Measurements from ENCODE around the gene ADAMTS17.

Gene ADAMTS17

GRCh38 chr15:100218434-100218833 lies 123.3 kb downstream of the ADAMTS17 start:
- no peak for DNase-seq

- no peak for DNase-seq
Observed at GRCh38 chr15:100216182-100216581, 125.6 kb downstream of the ADAMTS17 start.

DNA sequence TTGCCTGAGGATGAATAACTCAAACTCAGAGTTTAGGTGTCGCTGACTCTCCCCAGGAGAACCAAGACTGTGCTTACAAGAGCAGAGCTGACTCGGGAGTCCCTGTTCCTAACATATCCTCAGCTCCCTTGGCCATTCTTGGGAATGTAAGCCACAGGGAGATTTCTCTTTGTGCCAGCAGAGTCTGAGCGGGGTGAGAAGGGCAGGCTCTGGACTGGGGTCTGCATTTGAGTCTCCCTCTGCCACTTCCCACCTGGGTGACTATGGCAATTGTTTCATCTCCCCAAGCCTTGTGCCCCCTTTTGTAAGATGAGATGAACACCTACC lies 126.0 kb downstream of the ADAMTS17 start:
- no peak for DNase-seq

- no peak for DNase-seq
Observed at GRCh38 chr15:100215031-100215842, 126.5 kb downstream of the ADAMTS17 start.

DNA sequence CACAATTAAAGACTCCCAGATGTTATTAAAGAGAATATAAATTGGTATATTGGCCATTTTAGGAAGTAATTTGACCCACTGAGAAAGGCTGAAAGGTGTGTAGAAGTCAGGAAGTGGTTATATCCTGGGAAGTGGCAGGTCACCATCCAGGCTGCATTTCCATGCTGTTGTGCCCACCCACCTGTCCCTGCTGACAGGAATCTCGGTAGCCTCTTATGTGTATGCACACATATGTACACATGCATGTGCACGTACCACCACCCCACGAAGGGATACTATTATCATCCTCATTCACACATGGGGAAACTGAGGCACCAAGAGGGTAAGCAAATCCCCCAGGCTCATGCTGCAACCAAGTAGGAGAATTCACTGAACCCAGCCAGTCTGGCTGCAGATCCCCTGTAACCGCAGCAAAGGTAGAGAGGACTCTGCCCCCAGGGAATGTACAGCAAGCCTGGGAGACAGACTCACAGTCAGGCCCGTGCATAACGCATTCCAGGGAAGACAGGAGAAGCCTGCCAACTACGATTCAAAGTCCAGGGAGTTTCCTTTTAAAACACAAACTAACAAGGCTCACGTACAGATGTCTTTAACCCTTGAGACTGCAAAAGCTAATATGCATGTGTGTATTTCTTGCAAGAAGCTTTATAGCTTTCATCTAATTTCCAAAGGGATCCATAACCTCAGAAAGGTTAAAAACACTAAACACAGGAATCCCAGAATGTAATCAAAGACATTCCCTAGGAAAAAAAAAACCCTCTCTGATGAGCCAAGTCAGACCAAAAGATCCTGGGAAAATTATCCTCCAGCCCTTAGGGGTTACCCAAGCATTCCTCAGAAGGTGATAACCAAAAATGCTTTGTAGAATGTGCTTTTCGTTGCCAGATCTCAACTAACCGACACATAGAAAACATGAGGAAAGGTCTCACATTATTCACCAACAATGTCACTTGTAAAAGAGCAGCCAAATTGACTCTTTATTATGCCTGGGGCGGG lies 129.6 kb downstream of the ADAMTS17 start:
- DNase-seq, result no peak

GRCh38 chr15:100210338-100210737 lies 131.4 kb downstream of the ADAMTS17 start:
- no peak for DNase-seq

DNA sequence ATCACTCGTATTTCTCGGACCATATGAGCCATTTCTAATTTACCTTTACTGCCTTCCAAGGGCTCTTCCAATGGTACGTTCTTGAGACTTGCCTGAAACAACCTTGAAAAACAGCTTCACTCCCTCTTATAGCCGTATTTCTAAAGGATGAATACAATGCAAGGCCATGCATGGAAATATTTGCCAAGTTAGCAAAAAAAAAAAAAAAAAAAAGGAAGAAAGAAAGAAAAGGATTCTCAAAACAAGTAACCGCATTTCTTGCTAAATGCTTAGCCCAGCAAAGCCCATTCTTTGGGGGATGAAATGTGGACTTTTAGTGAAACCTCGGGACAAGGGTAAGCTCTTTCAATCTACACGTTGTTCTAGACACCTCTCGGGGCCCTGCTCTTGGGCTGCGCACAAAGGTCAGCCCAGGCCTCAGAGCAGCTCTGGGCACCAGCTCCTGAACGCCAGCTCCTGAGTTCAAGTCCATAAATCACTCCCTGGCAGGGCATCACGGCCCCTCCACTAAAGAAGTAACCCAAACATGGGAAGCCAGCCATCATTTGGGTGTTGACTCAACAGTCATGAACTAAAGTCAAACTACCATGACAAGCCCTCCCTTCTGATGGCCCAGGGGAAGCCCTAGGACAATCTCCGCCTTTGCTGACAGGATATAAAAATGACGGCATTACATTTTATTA lies 132.7 kb downstream of the ADAMTS17 start:
- no peak for DNase-seq

DNA sequence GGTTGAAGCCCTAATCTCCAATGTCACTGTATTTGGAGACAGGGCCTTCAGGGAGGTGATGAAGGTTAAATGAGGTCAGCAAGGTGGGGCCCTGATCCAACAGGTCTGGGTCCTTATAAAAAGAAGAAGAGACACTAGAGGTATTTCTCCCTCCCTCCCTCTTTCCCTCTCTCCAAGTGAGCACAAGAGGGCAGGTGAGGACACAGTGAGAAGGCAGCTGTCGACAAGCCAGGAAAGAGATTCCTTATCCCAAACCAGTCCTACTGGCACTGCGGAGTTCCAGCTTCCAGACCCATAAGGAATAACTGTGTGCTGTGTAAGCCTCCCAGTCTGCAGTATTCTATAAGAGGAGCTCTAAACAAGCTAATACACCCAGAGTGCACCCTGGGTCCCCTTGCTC lies 134.7 kb downstream of the ADAMTS17 start:
- DNase-seq, result no peak

- DNase-seq, result no peak
Observed at GRCh38 chr15:100206643-100207042, 135.1 kb downstream of the ADAMTS17 start.

DNA sequence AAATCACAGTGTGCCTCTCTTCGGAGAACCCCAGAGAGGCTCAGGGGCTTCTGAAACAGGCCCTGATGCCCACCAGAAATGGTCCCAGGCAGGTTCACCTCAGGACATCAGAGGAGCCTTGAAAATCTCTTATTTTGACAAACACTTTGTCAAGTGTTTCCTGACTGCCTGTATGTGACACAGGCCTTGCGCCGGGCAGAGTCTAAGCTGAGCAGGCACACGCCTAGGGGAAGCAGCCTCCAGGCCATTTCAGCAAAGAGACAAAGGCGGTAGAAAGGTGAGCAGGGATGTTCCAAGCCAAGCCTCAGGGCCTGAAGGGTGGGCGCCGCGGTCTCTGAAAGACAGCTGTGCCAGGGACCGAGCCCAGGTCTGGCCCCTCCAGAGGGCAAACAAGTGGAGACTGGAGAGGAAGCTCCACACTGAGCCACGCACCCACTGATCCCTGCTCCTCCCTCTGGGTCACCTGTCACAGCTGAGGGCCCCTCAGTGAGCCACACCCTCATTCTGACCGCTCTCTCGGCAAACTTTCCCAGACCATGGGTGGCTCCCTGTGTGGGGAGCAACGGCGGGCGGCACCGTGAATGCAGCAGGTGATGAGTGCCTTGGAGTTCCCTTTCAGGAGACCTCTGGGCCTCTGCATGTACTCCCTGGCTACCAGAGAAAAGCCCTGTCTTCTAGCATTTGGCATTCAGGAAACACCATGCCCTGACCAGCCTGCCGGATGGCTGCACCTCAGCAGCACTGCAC lies 136.1 kb downstream of the ADAMTS17 start:
- no peak for DNase-seq

DNA sequence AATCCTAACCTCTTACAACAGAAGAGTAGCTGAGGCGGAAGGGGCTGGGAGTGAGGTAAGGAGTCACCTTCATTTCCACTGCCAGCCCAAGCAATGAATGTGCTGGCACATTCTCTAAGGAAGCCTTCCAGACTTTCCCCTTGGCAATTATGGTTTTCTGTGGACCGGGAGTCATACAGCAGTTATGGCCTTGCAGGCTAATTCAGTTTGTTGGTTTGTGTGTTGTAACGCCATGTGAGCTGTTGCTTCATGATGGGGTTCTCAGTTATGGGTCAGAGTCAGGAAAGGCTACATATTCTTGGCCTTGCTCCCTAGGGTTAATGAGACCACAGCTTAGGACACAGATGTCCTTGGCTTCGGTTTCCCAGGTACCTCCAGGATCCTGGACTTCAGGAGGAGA lies 137.0 kb downstream of the ADAMTS17 start:
- no peak for DNase-seq

DNA sequence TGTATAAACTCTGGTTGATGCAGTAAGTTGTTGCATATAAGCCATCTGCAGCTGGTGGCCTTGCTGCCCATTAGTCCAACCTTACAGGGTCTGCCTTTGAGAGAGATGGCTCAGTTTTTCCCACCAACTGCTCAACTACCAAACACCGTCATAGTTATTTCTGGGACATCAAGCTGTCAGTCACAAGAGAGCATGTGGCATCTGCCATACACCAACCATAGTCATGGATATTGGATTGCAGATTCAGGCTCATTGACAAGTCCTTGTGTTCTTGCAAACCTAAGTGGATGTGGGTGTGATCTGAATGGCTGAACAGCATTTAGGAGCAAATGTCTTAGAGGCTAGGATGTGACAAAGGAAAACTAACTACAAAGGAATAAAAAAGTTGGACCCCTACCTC lies 137.6 kb downstream of the ADAMTS17 start:
- no peak for DNase-seq

- no peak for DNase-seq
Observed at GRCh38 chr15:100202309-100202960, 139.3 kb downstream of the ADAMTS17 start.

- DNase-seq, result no peak
Observed at GRCh38 chr15:100201376-100202280, 140.1 kb downstream of the ADAMTS17 start.

GRCh38 chr15:100200287-100200880 lies 141.4 kb downstream of the ADAMTS17 start:
- no peak for DNase-seq

DNA sequence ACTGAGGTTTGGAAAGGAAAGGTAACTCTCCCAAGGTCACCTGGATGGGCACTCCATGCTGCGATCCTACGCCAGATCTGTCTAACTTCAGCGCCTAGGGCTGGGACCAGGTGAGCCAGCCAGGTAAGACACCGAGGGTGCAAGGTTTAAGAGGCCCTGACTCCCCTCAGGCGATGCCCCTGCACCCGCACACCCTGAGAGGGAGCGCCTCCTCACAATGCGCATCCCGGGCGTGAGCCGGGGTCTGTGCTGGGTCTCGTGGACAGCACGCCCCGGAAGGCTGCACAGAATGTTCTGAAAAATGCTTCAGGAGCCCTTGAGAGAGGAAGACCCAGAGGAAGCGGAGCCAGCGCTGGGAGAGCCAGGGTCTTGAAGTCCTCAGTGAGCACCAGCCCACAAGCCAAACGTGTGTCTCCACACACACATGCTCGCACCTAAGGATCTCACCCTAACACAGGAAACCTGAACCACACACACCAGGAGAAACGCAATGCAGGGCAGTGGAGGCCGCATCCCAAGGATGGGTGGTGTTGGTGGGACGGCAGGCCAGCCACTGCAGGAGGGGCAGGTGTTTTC lies 142.0 kb downstream of the ADAMTS17 start:
- DNase-seq, result no peak

DNA sequence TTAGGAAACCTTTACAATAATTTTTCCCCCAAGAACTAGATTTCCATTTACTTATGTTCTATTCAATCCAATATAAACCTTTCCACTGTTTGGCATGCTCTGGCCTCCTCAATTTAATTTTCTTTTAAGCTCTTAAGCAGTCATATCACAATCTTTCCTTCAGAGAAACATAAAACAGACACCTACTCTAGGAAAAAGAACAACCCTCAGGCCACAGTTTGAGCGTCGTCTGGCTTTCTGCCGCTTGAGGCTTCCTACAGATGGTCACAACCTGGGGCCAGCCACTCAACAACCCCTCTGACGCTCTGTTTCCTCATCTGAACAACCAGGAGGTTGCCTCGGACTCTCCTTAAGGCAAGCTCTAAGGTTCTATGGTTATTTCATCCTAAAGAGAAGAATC lies 143.3 kb downstream of the ADAMTS17 start:
- no peak for DNase-seq

DNA sequence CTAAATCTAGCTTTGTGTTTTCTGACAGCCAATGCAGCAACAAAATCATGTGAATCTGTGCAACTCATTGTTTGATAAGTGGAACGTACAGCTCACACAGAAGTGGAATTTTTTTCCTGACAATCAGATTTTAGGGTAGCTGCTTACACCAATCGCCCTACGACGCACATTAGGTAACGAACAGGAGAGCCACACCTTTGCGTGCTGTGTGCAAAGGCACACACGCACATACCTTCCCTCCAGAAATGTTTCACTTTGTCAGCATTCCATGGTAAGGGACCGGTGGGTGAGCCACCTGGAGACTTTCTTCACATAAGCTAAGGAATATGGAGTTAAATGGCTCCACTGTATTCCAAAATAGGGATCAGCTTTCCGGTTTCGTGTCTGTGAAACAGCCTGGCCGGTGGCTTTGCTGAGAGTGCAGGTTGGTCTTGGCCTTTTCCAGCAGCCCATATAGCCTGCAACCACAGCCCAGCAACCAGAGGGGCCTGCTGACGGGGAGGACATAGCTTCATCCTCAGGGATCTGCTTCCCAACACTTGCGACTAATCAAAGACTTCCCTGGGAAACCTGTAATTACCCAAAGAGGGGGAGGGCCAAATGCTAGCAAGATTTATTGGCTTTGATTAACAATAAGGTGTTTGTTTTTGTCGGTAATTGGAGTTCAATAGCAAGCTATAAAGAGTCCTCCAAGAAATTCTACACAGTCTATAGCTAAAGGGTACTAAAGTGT lies 145.3 kb downstream of the ADAMTS17 start:
- DNase-seq, result no peak

DNA sequence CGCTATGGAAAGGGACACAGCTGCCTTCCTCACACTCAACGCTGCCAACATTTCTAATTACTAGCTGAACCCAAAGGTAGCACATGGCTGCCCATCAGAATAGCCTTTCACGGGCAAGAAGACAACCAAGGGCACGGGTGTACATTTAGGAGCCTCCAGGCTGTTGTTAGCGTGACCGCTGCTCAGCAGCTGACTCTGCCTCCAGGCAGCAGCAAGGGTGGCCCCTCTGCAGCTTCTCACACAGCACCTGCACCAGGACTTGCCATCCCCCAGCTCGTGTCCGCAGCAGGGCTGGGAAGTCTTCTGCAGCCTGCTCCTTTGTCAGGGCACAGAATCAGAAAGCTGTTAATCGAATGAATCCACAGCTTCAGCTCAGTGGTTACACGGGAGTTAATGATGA lies 146.8 kb downstream of the ADAMTS17 start:
- no peak for DNase-seq

Data from activated gamma-delta T cell (primary cell).